Transverse colon (tissue), 4 donors: Measurements from ENCODE around the gene CFAP46. TPM values are rescaled to one million over a fixed set of nuclear protein-coding genes. Genes with fewer than 3 reads are reported as not detected.

Source experiments
- DNase-seq: peaks from one replicate; pipeline ENCODE4 v3.0.0-alpha.2; 2019
- H3K27ac ChIP-seq, 4 donors: fragments of 200-600 bp; sonication (generic); 2 replicates each; pipeline ENCODE4 v1.5.1; 2016 to 2018; ENCODE audit warnings: inconsistent platforms in 4 of 4
- H3K27me3 ChIP-seq: fragments of 200-600 bp; sonication (generic); 2 replicates; pipeline ENCODE4 v1.5.1; 2017; ENCODE audit warnings: inconsistent platforms
- H3K36me3 ChIP-seq, 4 donors: fragments of 200-600 bp; sonication (generic); 2 replicates each; pipeline ENCODE4 v1.5.1; 2017 to 2019; ENCODE audit warnings: inconsistent platforms in 4 of 4
- H3K4me1 ChIP-seq, 4 donors: fragments of 200-600 bp; sonication (generic); 2 replicates each; pipeline ENCODE4 v1.5.1; 2017 to 2020; ENCODE audit warnings: inconsistent platforms in 4 of 4
- H3K4me3 ChIP-seq, 4 donors: fragments of 200-600 bp; sonication (generic); 1 replicate in 1 of 4; 2 replicates in 3 of 4; pipeline versions ENCODE4 v1.5.1 to v1.6.1; 2017 to 2019; ENCODE audit warnings: inconsistent platforms in 4 of 4
- H3K9me3 ChIP-seq, 2 donors: fragments of 200-600 bp; sonication (generic); 2 replicates each; pipeline ENCODE4 v1.5.1; 2017 to 2019; ENCODE audit warnings: inconsistent platforms in 2 of 2
- EP300 ChIP-seq: sonication (generic); formaldehyde crosslinking; IDR thresholded peaks from one replicate; pipeline ENCODE4 v1.6.1; 2017; ENCODE audit warnings: antibody characterized with exemption, low read depth
- POLR2A ChIP-seq: fragments of 450-650 bp; IDR thresholded peaks from one replicate; pipeline ENCODE4 v1.6.1; 2016; ENCODE audit warnings: antibody characterized with exemption, mild to moderate bottlenecking, moderate library complexity
- POLR2AphosphoS5 ChIP-seq, 3 donors: sonication (generic); formaldehyde crosslinking; IDR thresholded peaks; one replicate each; pipeline ENCODE4 v1.6.1; 2016; ENCODE audit warnings: antibody characterized with exemption in 3 of 3
- WGBS, 2 donors: methylation state at CpG; one replicate each; pipeline ENCODE4 v1.1.5; 2018; ENCODE audit warnings: low coverage in 1 of 2; 5-methylcytosine and 5-hydroxymethylcytosine counted together
- in situ Hi-C, 4 donors: fragments of 200-750 bp; cut with MboI; loops; one replicate each; pipeline versions ENCODE4 v1.15.0 to v1.15.1; 2017; ENCODE audit warnings: low sequenced_read_pairs in 3 of 4, low pct_ligation_motif_present in 1 of 4, low pct_unique_long_range_greater_than_20kb in 1 of 4
- intact Hi-C: fragments of 100-400 bp; cut with DNase I; formaldehyde crosslinking; loops from one replicate; pipeline ENCODE4 v1.15.1; 2023; ENCODE audit warnings: low total_unique reads
- total RNA-seq, 4 donors: library from RNA; depleted of rRNA; stranded (reverse); fragments of >200 nt; gene quantifications; one replicate each; pipeline ENCODE4 v1.1.0, GENCODE V29; 2016
- TF ChIP-seq, protein P1 (sequence below), 5 experiments: fragments of 200-600 bp in 3 of 5; fragments of 450-650 bp in 2 of 5; sonication (generic) in 3 of 5; IDR thresholded peaks; 1 replicate in 2 of 5; 2 replicates in 3 of 5; pipeline ENCODE4 v1.5.1; 2016 to 2017; ENCODE audit warnings: antibody characterized with exemption in 5 of 5, inconsistent platforms in 3 of 5, mild to moderate bottlenecking in 2 of 5, moderate library complexity in 1 of 5

CFAP46 gene
- total RNA-seq, 4 donors from 2014 or later, result not detected

DNA sequence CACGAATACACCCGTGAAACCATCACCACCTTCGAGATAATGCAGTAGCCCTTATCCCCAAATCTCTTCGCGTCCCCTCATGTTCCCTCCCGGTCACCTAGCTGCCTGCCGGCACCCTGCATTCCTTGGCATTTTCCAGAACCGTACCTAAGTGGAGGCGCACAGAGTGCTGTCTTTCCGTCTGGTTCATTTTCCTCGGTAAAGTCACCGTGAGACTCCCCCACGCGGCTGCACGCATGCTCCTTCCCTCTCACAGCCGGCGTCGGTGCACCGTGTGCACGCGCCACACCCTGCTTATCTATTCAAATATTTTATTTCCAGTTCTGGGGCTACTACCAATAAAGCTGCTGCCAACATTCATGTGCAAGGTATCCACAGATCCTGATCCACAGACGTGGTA is 90.9 kb downstream of the CFAP46 start:
- H3K27me3 ChIP-seq, result peaks cover 36% of the 10 kb centered on the region
- TF ChIP-seq, protein P1, sequence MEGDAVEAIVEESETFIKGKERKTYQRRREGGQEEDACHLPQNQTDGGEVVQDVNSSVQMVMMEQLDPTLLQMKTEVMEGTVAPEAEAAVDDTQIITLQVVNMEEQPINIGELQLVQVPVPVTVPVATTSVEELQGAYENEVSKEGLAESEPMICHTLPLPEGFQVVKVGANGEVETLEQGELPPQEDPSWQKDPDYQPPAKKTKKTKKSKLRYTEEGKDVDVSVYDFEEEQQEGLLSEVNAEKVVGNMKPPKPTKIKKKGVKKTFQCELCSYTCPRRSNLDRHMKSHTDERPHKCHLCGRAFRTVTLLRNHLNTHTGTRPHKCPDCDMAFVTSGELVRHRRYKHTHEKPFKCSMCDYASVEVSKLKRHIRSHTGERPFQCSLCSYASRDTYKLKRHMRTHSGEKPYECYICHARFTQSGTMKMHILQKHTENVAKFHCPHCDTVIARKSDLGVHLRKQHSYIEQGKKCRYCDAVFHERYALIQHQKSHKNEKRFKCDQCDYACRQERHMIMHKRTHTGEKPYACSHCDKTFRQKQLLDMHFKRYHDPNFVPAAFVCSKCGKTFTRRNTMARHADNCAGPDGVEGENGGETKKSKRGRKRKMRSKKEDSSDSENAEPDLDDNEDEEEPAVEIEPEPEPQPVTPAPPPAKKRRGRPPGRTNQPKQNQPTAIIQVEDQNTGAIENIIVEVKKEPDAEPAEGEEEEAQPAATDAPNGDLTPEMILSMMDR (IDR thresholded peaks at IDR 0.05), result no peak
- TF ChIP-seq POLR2AphosphoS5 (IDR thresholded peaks at IDR 0.05) (no peak), EP300 (no peak), POLR2A (no peak)
- 40 to 87% methylated on average over 1 to 22 of the region's 22 CpGs for WGBS, 2 donors
- no peak overlapping the region for H3K4me3 ChIP-seq
- in situ Hi-C loops, result no loop called here
- H3K36me3 ChIP-seq, result no peaks in the 10 kb centered on the region
- peak; percentile 3 for DNase-seq
- H3K9me3 ChIP-seq, result no peaks in the 10 kb centered on the region
- intact Hi-C loops, result no loop called here
- no peak overlapping the region for H3K27ac ChIP-seq
- H3K4me1 ChIP-seq, result peaks cover 0 to 7% (median 0%) of the 10 kb centered on the region in 4 donors

DNA sequence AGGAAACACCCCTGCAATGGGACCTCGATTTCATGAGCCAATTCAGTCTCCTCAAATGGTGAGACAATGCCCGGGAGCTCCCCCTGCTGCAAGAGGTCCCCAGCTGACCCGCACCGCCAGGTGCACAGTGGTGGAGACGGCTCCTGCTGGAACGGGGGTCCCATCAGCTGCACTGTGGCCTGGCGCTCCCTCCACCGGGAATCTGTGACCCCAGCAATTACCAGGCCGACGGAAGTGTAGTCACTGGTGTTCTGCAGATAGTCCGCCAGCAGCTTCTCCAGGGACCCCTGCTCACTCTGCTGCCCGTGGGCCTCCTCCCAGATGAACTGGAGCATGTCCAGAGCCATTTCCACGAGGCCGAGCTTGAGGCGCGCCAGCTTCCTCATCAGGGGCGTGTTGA is 91.5 kb downstream of the CFAP46 start:
- Histone ChIP-seq H3K4me3 (no peak overlapping the region), H3K4me1 (peaks cover 0 to 7% (median 0%) of the 10 kb centered on the region in 4 donors), H3K27me3 (peaks cover 35% of the 10 kb centered on the region), H3K36me3 (no peaks in the 10 kb centered on the region), H3K9me3 (no peaks in the 10 kb centered on the region), H3K27ac (no peak overlapping the region)
- TF ChIP-seq EP300 (no peak), POLR2A (no peak), POLR2AphosphoS5 (IDR thresholded peaks at IDR 0.05) (no peak)
- TF ChIP-seq, protein P1 (IDR thresholded peaks at IDR 0.05), result no peak
- 80% methylated on average over 10 of the region's 17 CpGs; no CpG with 5 or more reads in 1 of the 2 donors for WGBS, 2 donors
- DNase-seq, result peak; percentile 5
- intact Hi-C loops (no loop called here), in situ Hi-C loops (no loop called here)

DNA sequence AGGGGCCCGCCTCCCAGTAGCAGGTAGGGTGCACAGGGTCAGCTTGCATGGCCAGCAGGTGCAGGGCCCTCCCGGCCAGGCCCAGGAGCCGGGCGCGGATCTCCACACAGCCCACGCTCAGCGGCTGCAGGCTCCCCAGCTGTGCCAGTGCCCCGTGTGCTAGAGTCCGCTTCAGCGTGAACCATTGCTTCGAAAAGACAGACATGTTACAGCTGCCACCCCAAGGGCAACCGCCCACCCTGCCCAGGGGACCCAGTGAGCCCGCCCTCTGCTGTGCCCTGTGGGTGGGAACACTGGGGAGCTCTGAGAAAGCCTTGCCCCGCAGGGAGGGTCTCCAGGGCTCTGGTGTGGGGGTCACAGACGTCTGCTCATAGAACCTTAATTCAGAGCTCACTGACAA is 92.1 kb downstream of the CFAP46 start:
- Histone ChIP-seq H3K4me3 (no peak overlapping the region), H3K27ac (no peak overlapping the region), H3K9me3 (no peaks in the 10 kb centered on the region), H3K27me3 (peaks cover 34% of the 10 kb centered on the region), H3K4me1 (peaks cover 0 to 7% (median 0%) of the 10 kb centered on the region in 4 donors), H3K36me3 (no peaks in the 10 kb centered on the region)
- no peak for TF ChIP-seq POLR2A
- TF ChIP-seq EP300, result no peak
- TF ChIP-seq POLR2AphosphoS5 (IDR thresholded peaks at IDR 0.05), result no peak
- no peak for DNase-seq
- intact Hi-C loops (no loop called here), in situ Hi-C loops (no loop called here)
- 85% methylated on average over 13 of the region's 15 CpGs; no CpG with 5 or more reads in 1 of the 2 donors for WGBS, 2 donors

- Histone ChIP-seq H3K4me1 (peaks cover 0 to 7% (median 0%) of the 10 kb centered on the region in 4 donors), H3K27ac (no peak overlapping the region), H3K27me3 (peaks cover 34% of the 10 kb centered on the region), H3K9me3 (no peaks in the 10 kb centered on the region), H3K4me3 (no peak overlapping the region), H3K36me3 (no peaks in the 10 kb centered on the region)
- TF ChIP-seq, protein P1 (IDR thresholded peaks at IDR 0.05), result no peak
- no peak for TF ChIP-seq POLR2AphosphoS5 (IDR thresholded peaks at IDR 0.05)
- TF ChIP-seq EP300, result no peak
- TF ChIP-seq POLR2A, result no peak
- DNase-seq, result no peak
- 93% methylated on average over 10 of the region's 19 CpGs; no CpG with 5 or more reads in 1 of the 2 donors for WGBS, 2 donors
- in situ Hi-C loops, result no loop called here
- intact Hi-C loops, result no loop called here
Observed at GRCh38 chr10:132849546-132850031, 92.8 kb downstream of the CFAP46 start.
